HCT116 (cell line): ENCODE results near the gene DMXL1. TPM values are rescaled to one million over a fixed set of nuclear protein-coding genes. Genes with fewer than 3 reads are reported as not detected.

Source experiments
- ATAC-seq: fragments of 200-7000 bp; cut with Tn5 transposase; 2 replicates; pipeline ENCODE4 v1.9.1; 2020; ENCODE audit warnings: mild to moderate bottlenecking, moderate library complexity
- BruUV-seq: library from RNA; stranded (reverse); fragments of 400-500 nt; replicated peaks from 2 replicates; lab custom pipeline; 2021; lab: Mats Ljungman, UMichigan
- CTCF ChIA-PET: fragments of 300-600 bp; sonication (Branson Sonifier 250); formaldehyde crosslinking; loops from one replicate; lab custom pipeline; 2021; ENCODE audit warnings: antibody characterized with exemption; lab: Charles Lee
- POLR2A ChIA-PET: fragments of 300-600, 350-600 bp; sonication (Branson Sonifier 250); formaldehyde crosslinking; loops from one replicate; lab custom pipeline; 2021; ENCODE audit warnings: antibody characterized with exemption; lab: Charles Lee
- RAD21 ChIA-PET, 2 experiments: fragments of 300-600 bp; sonication (Branson Sonifier 250); formaldehyde crosslinking; loops; one replicate each; lab custom pipeline; 2023; ENCODE audit warnings: low total read pairs in 2 of 2; ENCODE audit not compliant: uncharacterized antibody in 2 of 2, unreplicated experiment in 2 of 2, low non-redundant PET in 1 of 2; lab: Charles Lee
- DNase-seq: peaks from one replicate; pipeline ENCODE4 v3.0.0-alpha.2; 2010; ENCODE audit warnings: low read depth, low spot score
- H2AFZ ChIP-seq: fragments of 200-600 bp; shearing (Covaris generic), sonication (generic); 2 replicates; pipeline ENCODE4 v1.6.1; 2017; ENCODE audit warnings: low read depth, mixed run types, mixed read lengths, antibody characterized with exemption, low read length; ENCODE audit not compliant: poor library complexity, severe bottlenecking
- H3K27ac ChIP-seq: 2 replicates; pipeline ENCODE4 v1.5.1; 2012; ENCODE audit warnings: low read depth, low read length
- H3K27me3 ChIP-seq: fragments of 200-600 bp; sonication (generic); 2 replicates; pipeline ENCODE4 v1.6.1; 2016; ENCODE audit warnings: mixed run types, low read length, mixed read lengths; ENCODE audit not compliant: insufficient read depth
- H3K36me3 ChIP-seq, 2 experiments: fragments of 200-500 bp in 1 of 2; fragments of 200-600 bp in 1 of 2; sonication (Bioruptor generic) in 1 of 2; sonication (generic) in 1 of 2; 2 replicates each; pipeline versions ENCODE4 v1.5.1 to v1.6.1; 2014 to 2016; ENCODE audit warnings: low read length in 2 of 2, inconsistent platforms in 1 of 2, mixed read lengths in 1 of 2, mixed run types in 1 of 2; ENCODE audit not compliant: insufficient read depth in 2 of 2, control insufficient read depth in 1 of 2
- H3K4me1 ChIP-seq, 2 experiments: fragments of 200-600 bp in 1 of 2; sonication (generic) in 1 of 2; 2 replicates each; pipeline versions ENCODE4 v1.5.1 to v1.6.1; 2012 to 2017; ENCODE audit warnings: low read length in 2 of 2, inconsistent platforms in 1 of 2, mild to moderate bottlenecking in 1 of 2, mixed read lengths in 1 of 2, mixed run types in 1 of 2, moderate library complexity in 1 of 2; ENCODE audit not compliant: insufficient read depth in 2 of 2, control insufficient read depth in 1 of 2
- H3K4me2 ChIP-seq: fragments of 200-600 bp; sonication (generic); 2 replicates; pipeline ENCODE4 v1.6.1; 2017; ENCODE audit warnings: mixed run types, low read length, mixed read lengths
- H3K4me3 ChIP-seq, 2 experiments: fragments of 200-600 bp in 1 of 2; sonication (generic) in 1 of 2; replicated peaks in 1 of 2; 2 replicates each; pipeline ENCODE4 v1.5.1; 2011 to 2016; ENCODE audit warnings: low read length in 2 of 2, control low read depth in 1 of 2, low read depth in 1 of 2, mild to moderate bottlenecking in 1 of 2, mixed read lengths in 1 of 2, mixed run types in 1 of 2
- H3K79me2 ChIP-seq: fragments of 200-600 bp; sonication (generic); 2 replicates; pipeline ENCODE4 v1.6.1; 2017; ENCODE audit warnings: mild to moderate bottlenecking, mixed run types, low read length, moderate library complexity, mixed read lengths; ENCODE audit not compliant: insufficient read depth
- H3K9ac ChIP-seq: fragments of 200-600 bp; sonication (generic); 2 replicates; pipeline ENCODE4 v1.6.1; 2016; ENCODE audit warnings: low read length, mixed read lengths
- H3K9me2 ChIP-seq: fragments of 200-600 bp; sonication (generic), shearing (Covaris generic); 2 replicates; pipeline ENCODE4 v1.6.1; 2017; ENCODE audit warnings: mixed run types, mild to moderate bottlenecking, moderate library complexity; ENCODE audit not compliant: insufficient read depth
- H3K9me3 ChIP-seq, 2 experiments: fragments of 200-500 bp in 1 of 2; fragments of 200-600 bp in 1 of 2; sonication (Bioruptor generic) in 1 of 2; sonication (generic) in 1 of 2; 2 replicates each; pipeline ENCODE4 v1.6.1; 2014 to 2017; ENCODE audit warnings: low read length in 2 of 2, mixed read lengths in 2 of 2, inconsistent platforms in 1 of 2, low read depth in 1 of 2, mild to moderate bottlenecking in 1 of 2, mixed run types in 1 of 2, moderate library complexity in 1 of 2; ENCODE audit not compliant: control insufficient read depth in 1 of 2, insufficient read depth in 1 of 2
- H4K20me1 ChIP-seq: fragments of 200-600 bp; sonication (generic), shearing (Covaris generic); 2 replicates; pipeline ENCODE4 v1.6.1; 2017; ENCODE audit warnings: mixed run types, mild to moderate bottlenecking, moderate library complexity; ENCODE audit not compliant: insufficient read depth
- CEBPB ChIP-seq: IDR thresholded peaks from 2 replicates; pipeline ENCODE4 v1.6.1; 2012; ENCODE audit warnings: low read depth
- EGR1 ChIP-seq: IDR thresholded peaks from 2 replicates; pipeline ENCODE4 v1.6.1; 2012; ENCODE audit warnings: low read depth
- EZH2phosphoT487 ChIP-seq: fragments of 200-600 bp; IDR thresholded peaks from 2 replicates; pipeline ENCODE4 v1.6.1; 2018; ENCODE audit warnings: antibody characterized with exemption, borderline replicate concordance
- POLR2AphosphoS5 ChIP-seq: IDR thresholded peaks from 2 replicates; pipeline ENCODE4 v1.6.1; 2011; ENCODE audit warnings: mild to moderate bottlenecking, low read depth, low read length, moderate library complexity
- REST ChIP-seq: IDR thresholded peaks from 2 replicates; pipeline ENCODE4 v1.6.1; 2012; ENCODE audit warnings: low read depth
- SIN3A ChIP-seq: IDR thresholded peaks from 2 replicates; pipeline ENCODE4 v1.6.1; 2012; ENCODE audit warnings: low read depth
- TCF7L2 ChIP-seq: IDR thresholded peaks from 2 replicates; pipeline ENCODE4 v1.7.0; 2011; ENCODE audit warnings: borderline replicate concordance, inconsistent platforms; ENCODE audit not compliant: insufficient read depth, insufficient read length; ENCODE audit errors: extremely low read depth
- YY1 ChIP-seq: IDR thresholded peaks from 2 replicates; pipeline ENCODE4 v1.6.1; 2011; ENCODE audit warnings: low read length, low read depth, moderate library complexity, mild to moderate bottlenecking; ENCODE audit not compliant: insufficient replicate concordance; ENCODE audit errors: extremely low read depth
- ZBTB33 ChIP-seq: IDR thresholded peaks from 2 replicates; pipeline ENCODE4 v1.6.1; 2011; ENCODE audit warnings: mild to moderate bottlenecking, low read length, moderate library complexity; ENCODE audit not compliant: insufficient replicate concordance; ENCODE audit errors: extremely low read depth
- ZFX ChIP-seq: fragments of 450-650 bp; IDR thresholded peaks from 2 replicates; pipeline ENCODE4 v1.6.1; 2017
- ZNF274 ChIP-seq: fragments of 200-500 bp; sonication (Bioruptor generic); IDR thresholded peaks from 2 replicates; pipeline ENCODE4 v1.6.1; 2014; ENCODE audit warnings: mild to moderate bottlenecking, low read depth, low read length, inconsistent platforms
- intact Hi-C: fragments of 100-400 bp; cut with micrococcal nuclease; formaldehyde crosslinking; loops from 2 replicates; pipeline ENCODE4 v1.10.0; 2022
- total RNA-seq: library from RNA; stranded (reverse); gene quantifications from one replicate; pipeline ENCODE4 v1.2.1, GENCODE V29; 2021; ENCODE audit not compliant: unreplicated experiment
- TF ChIP-seq, protein P1 (sequence below), 3 experiments: fragments of 200-600 bp in 1 of 3; sonication (generic) in 1 of 3; IDR thresholded peaks in 2 of 3; conservative IDR thresholded peaks in 1 of 3; 2 replicates each; pipeline ENCODE4 v1.5.1; 2012 to 2017; ENCODE audit warnings: low read depth in 2 of 3, low read length in 2 of 3, antibody characterized with exemption in 1 of 3, borderline replicate concordance in 1 of 3, control low read depth in 1 of 3, mild to moderate bottlenecking in 1 of 3, mixed read lengths in 1 of 3, mixed run types in 1 of 3, moderate library complexity in 1 of 3; ENCODE audit not compliant: insufficient read depth in 1 of 3
- TF ChIP-seq, protein P2 (sequence below): IDR thresholded peaks from 2 replicates; pipeline ENCODE4 v1.6.1; 2012

Gene DMXL1
- total RNA-seq, 1 experiment from 2014 or later: 21.1 TPM

GRCh38 chr5:119136666-119137318 lies 65.9 kb downstream of the DMXL1 start:
- Histone ChIP-seq H3K79me2 (no peaks in the 10 kb centered on the region), H3K4me1 (no peaks in the 10 kb centered on the region), H3K9ac (no peak overlapping the region), H3K9me2 (no peaks in the 10 kb centered on the region), H4K20me1 (no peaks in the 10 kb centered on the region), H3K4me2 (no peak overlapping the region), H3K27ac (no peak overlapping the region)
- ChIA-PET POLR2A (no interaction called here), CTCF (no interaction called here)
- intact Hi-C loops: no loop called here
- TF ChIP-seq, protein P1, sequence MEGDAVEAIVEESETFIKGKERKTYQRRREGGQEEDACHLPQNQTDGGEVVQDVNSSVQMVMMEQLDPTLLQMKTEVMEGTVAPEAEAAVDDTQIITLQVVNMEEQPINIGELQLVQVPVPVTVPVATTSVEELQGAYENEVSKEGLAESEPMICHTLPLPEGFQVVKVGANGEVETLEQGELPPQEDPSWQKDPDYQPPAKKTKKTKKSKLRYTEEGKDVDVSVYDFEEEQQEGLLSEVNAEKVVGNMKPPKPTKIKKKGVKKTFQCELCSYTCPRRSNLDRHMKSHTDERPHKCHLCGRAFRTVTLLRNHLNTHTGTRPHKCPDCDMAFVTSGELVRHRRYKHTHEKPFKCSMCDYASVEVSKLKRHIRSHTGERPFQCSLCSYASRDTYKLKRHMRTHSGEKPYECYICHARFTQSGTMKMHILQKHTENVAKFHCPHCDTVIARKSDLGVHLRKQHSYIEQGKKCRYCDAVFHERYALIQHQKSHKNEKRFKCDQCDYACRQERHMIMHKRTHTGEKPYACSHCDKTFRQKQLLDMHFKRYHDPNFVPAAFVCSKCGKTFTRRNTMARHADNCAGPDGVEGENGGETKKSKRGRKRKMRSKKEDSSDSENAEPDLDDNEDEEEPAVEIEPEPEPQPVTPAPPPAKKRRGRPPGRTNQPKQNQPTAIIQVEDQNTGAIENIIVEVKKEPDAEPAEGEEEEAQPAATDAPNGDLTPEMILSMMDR (IDR thresholded peaks at IDR 0.05 in 2 of 3, conservative IDR thresholded peaks at IDR 0.05 in 1 of 3; ENCODE audit: borderline replicate concordance in 1 of 3, insufficient read depth in 1 of 3, low read depth in 2 of 3, low read length in 2 of 3): no peak
- TF ChIP-seq YY1 (no peak), EGR1 (no peak), ZBTB33 (no peak), REST (no peak), EZH2phosphoT487 (no peak), TCF7L2 (no peak), POLR2AphosphoS5 (no peak), SIN3A (no peak), ZFX (no peak), CEBPB (no peak), ZNF274 (no peak)
- TF ChIP-seq, protein P2, sequence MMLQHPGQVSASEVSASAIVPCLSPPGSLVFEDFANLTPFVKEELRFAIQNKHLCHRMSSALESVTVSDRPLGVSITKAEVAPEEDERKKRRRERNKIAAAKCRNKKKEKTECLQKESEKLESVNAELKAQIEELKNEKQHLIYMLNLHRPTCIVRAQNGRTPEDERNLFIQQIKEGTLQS: no peak
- TF ChIP-seq, all 23 proteins: peak for 0
- Histone ChIP-seq H2AFZ (no peak overlapping the region), H3K36me3 (no peaks in the 10 kb centered on the region), H3K27me3 (no peaks in the 10 kb centered on the region), H3K9me3 (no peaks in the 10 kb centered on the region; a peak in 1 of 4 replicates), H3K4me3 (no peak overlapping the region)
- DNase-seq (no peak), ATAC-seq (no peak)
- RAD21 ChIA-PET: no interaction called here
- BruUV-seq: no TSS peak
